ENCODE data around the gene TJP1.

Gene TJP1

GRCh38 chr15:29840054-29840453, 17.8 kb upstream of the TJP1 start:
- no peak for DNase-seq
- Histone ChIP-seq H3K36me3 (no peaks in the 10 kb centered on the region), H3K4me3 (no peak overlapping the region), H3K9me3 (no peaks in the 10 kb centered on the region), H3K27ac (peak overlapping the region in 1 of 2 donors; percentile 56), H3K4me1 (peaks cover 0 to 31% (median 9%) of the 10 kb centered on the region in 4 donors), H3K27me3 (no peaks in the 10 kb centered on the region)
- TF ChIP-seq CTCF (IDR thresholded peaks at IDR 0.05): no peak
- intact Hi-C loops (cut with DNase I; ENCODE audit: low total_unique reads): no loop called here

- no peaks in the 10 kb centered on the region for H3K36me3 ChIP-seq
- no peak overlapping the region for H3K4me3 ChIP-seq
- no peak for DNase-seq
- no peak for TF ChIP-seq CTCF (IDR thresholded peaks at IDR 0.05)
- no peaks in the 10 kb centered on the region for H3K27me3 ChIP-seq
- H3K9me3 ChIP-seq: no peaks in the 10 kb centered on the region
- peaks cover 0 to 35% (median 15%) of the 10 kb centered on the region in 4 donors for H3K4me1 ChIP-seq
- intact Hi-C loops (cut with DNase I; ENCODE audit: low total_unique reads): no loop called here
- H3K27ac ChIP-seq: no peak overlapping the region
These were observed 16.2 kb upstream of the TJP1 start for GRCh38 chr15:29838352-29839010.

- intact Hi-C loops (cut with DNase I; ENCODE audit: low total_unique reads): no loop called here
- DNase-seq: no peak
- Histone ChIP-seq H3K27me3 (no peaks in the 10 kb centered on the region), H3K9me3 (no peaks in the 10 kb centered on the region), H3K36me3 (no peaks in the 10 kb centered on the region), H3K4me1 (peaks cover 0 to 20% (median 12%) of the 10 kb centered on the region in 4 donors), H3K4me3 (no peak overlapping the region), H3K27ac (peak overlapping the region; percentile 45 to 59)
- no peak for TF ChIP-seq CTCF (IDR thresholded peaks at IDR 0.05)
These were observed 13.0 kb upstream of the TJP1 start for GRCh38 chr15:29835301-29835700.

GRCh38 chr15:29832709-29833108, 10.4 kb upstream of the TJP1 start:
- no peak for DNase-seq
- no peaks in the 10 kb centered on the region for H3K9me3 ChIP-seq
- no peaks in the 10 kb centered on the region for H3K36me3 ChIP-seq
- H3K4me1 ChIP-seq: peaks cover 0 to 28% (median 14%) of the 10 kb centered on the region in 4 donors
- H3K4me3 ChIP-seq: no peak overlapping the region
- no peak for TF ChIP-seq CTCF (IDR thresholded peaks at IDR 0.05)
- intact Hi-C loops (cut with DNase I; ENCODE audit: low total_unique reads): no loop called here
- H3K27ac ChIP-seq: no peak overlapping the region
- H3K27me3 ChIP-seq: no peaks in the 10 kb centered on the region

- Histone ChIP-seq H3K27ac (peak overlapping the region; percentile 54 to 63), H3K27me3 (no peaks in the 10 kb centered on the region), H3K9me3 (no peaks in the 10 kb centered on the region), H3K4me3 (no peak overlapping the region), H3K36me3 (no peaks in the 10 kb centered on the region), H3K4me1 (peaks cover 0 to 25% (median 7%) of the 10 kb centered on the region in 4 donors)
- no peak for TF ChIP-seq CTCF (IDR thresholded peaks at IDR 0.05)
- intact Hi-C loops (cut with DNase I; ENCODE audit: low total_unique reads): no loop called here
- DNase-seq: no peak
These were observed 4.9 kb upstream of the TJP1 start for GRCh38 chr15:29826908-29827820.

Measured in tibial artery (tissue), 4 donors.